Erythroblast (primary cell): ENCODE measurements around the gene CAMK4.

Experiments
- GATA1 ChIP-seq: IDR thresholded peaks from 2 replicates; pipeline ENCODE4 v1.6.1; 2011; ENCODE audit warnings: low read depth, mild to moderate bottlenecking, control low read depth, low read length, moderate library complexity
- POLR2A ChIP-seq: IDR thresholded peaks from 2 replicates; pipeline ENCODE4 v1.6.1; 2011; ENCODE audit warnings: mild to moderate bottlenecking, low read length

GRCh38 chr5:111262815-111263214, 38.6 kb downstream of the CAMK4 start:
- no peak for TF ChIP-seq POLR2A
- no peak for TF ChIP-seq GATA1
